ENCODE results near the gene GBX1.

GBX1 gene

DNA sequence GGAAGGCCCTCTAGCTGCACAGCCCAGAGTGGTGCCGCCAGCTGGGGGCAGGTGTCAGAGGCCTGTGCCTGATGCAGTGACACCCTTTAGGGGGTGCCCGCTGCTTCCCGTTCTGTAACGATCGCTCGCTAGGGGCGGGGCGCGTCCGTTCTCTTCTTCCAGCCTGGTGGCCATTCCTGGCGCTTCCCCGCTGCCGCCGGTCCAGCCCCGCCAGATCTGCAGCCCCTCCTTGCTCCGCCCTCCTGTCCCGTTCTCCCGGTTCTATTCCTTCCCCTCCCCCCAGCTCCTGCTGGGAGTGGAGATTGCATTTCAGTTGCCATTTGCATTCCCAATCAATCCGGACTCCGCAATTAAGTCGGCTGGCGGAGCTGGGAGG is 42.0 kb downstream of the GBX1 start:
- DNase-seq, result no peak

DNA sequence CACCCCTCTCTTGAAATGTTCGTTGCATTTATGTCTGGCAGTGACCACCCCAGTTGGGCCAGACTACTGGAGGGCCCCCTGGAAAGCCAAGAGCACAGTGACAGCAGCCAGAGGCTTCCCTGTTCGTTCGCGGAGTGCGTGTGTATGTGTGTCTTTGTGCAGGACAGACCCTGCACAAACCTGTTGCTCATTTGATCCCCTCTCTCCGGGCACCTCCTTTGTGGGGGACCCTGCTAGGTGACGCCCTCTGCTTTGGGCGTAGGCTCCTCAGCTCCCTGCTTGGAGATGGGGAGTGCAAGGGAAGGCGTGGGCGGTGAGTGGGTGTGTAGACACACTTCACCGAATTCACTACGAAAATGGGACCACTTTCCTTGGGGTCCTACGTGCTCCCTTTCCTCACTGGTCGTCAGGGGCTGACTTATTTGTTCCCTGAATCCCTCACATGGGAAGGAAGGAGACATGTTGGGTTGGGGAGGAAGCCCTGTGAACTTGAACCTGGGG is 42.5 kb downstream of the GBX1 start:
- no peak for DNase-seq

DNA sequence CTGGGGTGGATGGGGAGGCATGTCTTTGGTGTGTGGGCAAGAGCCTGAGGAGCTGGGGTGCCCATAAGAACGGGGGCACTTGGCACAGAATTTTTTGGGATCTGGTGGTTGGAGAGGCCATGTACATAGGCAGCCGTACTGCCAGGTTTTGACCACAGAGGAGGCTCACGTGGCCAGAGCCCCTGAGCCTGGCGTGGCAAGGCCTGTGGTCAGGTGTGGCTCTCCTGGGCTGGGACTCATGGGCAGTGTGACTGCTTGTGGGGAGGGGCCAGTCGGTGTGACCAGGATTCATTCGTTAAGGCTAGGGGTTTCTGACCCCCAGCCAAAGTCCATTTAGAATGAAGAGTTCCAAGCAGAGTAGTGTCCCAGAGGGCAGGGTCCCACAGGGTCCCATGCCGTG is 43.0 kb downstream of the GBX1 start:
- DNase-seq, result no peak

DNA sequence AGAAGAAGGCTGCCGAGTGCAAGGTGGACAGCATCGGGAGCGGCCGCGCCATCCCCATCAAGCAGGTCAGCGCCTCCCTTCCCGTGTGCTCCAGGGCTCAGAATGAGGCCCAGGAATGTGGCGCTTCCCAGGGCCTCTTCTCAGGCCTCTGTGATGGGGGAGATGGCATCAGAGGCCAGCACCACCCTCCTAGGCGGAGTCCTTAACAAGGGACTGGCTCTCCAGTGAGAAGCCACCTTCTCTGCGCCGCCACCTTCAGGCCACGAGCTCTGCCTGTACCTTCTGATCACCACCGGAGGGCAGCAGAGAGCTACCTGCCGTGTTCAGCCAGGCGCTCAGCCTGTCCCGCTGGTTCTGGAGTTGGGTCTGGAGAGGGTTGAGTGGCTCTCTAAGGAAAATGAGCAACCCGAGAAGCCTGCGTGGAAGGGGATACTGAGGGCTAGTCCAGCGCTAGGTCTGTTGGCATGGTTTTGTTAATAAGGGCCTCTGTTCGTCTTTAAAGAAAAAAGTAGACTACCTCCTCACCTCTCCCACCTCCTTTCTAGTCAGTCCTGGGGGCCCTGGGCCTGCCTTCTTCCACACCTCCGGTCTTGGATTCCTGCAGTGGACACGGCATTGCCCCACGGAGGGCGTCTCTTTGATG is 43.6 kb downstream of the GBX1 start:
- peak; percentile 19 for DNase-seq

DNA sequence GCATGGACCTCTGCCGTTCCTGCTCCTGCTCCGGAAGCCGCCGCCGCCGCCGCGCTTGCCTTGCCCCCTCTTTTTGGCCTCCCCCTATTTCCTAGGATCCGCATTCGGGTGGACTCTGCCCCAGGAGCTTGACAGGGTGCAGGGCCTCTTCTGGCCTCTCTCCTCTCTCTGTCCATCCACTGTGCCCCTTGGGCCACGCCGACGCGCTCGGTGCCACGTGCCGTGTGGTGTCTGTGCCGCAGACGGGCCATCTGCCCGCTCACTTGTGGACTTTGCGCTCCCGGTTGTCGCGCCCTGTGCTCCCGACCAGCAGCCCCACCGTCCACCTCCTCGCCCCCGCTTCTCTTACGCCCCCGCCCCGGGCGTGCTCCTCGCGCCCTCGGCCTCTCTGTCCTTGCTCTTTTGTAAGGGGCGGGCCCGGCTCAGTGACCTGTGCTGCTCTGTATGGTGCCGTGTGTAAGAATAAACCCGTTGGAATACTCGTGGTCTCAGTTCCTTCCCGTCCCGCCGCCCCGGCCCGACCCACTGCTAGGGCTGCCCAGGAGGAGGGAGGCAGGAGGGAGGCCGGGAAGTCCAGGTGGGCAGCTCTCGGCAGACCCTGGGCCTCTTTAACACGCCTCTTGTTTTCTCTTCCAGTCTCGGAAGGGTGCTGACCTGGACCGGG is 44.2 kb downstream of the GBX1 start:
- DNase-seq, result no peak

DNA sequence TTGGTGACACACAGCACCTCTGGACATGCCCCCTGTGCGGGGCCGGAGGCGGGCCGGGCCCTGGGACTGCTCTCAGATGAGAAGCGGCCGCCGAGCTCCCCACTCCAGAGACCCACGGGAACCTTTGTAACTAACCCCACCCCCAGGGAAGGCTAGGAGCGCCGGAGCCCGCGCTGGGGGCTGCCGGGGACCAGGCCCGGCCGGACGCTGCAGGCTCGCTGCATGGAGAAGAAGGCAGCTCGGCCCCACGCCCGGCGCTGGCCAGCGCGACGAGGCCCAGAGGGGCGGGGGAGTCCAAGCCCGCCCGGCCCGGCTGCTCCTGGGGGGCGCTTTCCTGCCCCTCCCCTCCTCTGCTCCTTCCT is 44.7 kb downstream of the GBX1 start:
- no peak for DNase-seq

DNA sequence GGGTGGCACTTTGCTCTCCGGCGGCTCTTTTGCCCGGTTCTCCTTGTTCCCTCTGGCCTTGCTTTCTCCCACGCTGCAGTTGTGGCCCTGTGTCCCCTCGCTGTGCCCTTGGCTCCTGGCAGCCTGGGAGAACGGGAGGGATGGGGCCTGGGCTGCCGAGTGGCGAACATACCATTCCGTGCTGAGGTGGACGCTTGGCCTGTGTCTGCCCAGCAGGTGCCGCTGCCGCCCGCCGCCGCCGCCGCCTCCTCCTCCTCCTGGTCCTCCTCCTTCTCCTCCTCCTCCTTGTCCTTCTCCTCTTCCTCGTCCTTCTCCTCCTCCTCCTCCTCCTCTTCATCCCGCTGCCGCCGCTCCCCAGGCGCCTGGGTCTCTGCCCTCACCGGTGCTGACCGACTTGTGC is 45.2 kb downstream of the GBX1 start:
- DNase-seq, result no peak

DNA sequence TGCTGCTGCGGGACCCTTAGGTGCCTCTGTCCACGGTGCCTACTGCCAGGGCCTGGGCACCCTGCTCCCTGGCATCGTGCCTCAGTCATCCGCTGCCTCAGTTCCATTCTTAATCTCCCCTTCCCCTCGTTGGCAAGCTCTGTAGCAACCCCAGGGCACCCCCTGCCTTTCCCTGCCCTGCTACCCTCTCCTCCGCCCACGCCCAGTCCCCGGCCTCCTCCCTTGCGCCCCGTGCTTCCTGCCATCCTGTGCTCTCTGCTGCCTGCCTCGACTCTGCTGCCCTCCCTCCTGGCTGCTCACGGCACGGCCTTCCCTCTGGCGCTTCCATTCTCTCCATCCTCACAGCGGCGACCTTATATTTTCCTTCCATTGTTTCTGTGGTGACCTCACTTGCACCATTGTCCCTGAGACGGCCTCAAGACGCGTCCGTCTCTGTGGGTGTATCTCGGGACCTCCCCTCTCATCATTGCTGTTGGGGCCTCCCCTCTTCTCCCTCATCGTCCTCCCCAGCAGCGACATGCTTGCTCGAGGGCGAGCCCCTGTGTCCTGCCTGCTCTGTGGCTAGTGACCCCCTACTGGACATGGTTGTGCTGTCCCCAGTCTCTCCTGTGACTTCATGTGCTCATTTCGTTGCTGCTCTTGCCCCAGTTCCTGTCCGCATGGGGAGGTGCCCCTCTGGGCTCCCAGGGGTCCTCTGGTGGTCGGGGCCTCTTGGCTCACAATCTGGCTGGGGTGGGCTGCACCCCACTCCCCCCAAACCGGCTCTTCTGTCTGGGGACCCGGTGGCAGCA is 45.9 kb downstream of the GBX1 start:
- DNase-seq, result no peak

DNA sequence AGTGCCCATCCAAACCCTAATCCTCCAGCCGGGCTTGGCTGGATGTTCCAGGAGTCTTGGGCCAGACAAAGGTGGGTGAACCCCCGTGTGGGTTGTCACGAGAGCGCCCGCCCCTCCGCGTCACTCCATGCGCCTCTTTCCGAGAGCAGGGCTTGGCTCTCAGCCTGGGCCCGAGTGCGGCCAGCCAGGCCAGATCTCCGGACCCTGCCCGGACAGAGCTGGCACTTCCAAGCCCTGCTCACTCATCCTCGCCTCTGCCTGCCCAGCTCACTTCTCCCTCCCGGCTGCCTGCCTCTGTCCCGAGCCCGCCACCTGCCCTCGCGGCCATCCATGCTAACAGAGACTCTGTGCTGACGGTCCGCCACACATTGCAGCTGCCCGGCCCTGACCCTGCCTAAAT is 46.6 kb downstream of the GBX1 start:
- DNase-seq, result no peak

DNA sequence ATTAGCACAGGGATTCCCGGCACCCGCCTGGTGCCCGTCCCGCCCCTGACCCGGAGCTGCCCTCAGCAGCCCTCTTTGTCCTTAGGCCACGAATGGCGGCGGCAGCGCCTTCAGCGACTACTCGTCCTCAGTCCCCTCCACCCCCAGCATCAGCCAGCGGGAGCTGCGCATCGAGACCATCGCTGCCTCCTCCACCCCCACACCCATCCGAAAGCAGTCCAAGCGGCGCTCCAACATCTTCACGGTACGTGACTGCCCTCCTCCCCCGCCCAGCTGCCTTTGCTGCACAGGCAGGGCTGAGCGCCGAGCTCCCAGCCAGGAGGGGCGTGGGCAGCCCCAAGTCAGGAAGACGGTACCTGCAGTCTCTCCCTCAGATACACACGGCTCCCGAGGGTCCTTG is 47.6 kb downstream of the GBX1 start:
- DNase-seq, result no peak

DNA sequence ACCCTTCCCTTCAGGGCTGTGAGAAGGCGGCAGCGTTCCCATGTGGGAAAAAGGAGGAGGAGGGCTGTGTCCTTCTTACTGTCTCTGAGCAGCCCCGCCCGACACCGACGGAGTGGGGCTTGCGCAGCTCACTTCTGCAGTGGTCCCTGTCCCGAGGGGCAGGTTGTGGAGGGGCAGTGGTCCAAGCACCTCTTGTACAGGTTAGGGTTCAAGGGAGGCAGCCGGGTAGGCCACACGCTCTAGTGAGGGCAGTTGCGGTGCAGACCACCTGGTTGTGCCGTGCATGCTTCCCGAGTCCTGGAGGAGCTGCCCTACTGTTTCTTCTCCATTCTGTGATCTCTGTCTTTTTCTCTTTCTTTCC is 48.5 kb downstream of the GBX1 start:
- DNase-seq, result no peak

DNA sequence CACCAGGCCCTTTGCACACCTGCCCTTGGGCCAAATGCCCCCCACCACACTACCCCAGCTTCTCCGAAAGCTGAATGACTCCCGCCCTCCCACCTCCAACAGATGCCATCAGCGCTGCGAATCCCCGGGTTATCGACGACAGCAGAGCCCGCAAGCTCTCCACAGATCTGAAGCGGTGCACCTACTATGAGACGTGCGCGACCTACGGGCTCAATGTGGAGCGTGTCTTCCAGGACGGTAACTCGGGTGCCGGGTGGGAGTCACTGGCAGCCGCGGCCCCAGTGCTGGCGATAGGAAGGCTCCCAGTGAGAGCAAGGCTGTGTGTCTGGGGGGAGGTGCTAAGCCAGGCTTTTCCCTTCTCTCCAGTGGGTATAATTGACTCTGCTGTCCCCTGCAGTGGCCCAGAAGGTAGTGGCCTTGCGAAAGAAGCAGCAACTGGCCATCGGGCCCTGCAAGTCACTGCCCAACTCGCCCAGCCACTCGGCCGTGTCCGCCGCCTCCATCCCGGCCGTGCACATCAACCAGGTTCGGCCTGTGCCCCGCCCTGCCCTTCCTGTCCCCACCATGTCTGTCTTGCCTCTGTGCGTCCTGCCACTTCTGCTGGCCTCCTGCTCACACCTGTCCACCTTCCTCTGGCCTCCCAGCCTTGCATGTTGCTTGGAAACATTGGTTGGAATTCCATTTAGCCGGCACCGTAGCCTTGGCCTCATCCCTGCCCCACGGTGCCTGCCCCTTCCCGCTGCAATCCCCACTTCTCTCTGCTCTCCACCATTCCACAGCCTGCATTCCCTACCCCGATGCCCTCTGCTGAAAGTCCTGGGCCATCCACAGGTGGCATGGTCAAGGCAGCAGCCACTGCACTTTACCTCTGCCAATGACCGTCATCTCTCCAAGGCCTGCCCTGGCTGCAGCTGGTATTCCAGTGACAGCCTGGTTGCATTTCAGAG is 49.1 kb downstream of the GBX1 start:
- no peak for DNase-seq

DNA sequence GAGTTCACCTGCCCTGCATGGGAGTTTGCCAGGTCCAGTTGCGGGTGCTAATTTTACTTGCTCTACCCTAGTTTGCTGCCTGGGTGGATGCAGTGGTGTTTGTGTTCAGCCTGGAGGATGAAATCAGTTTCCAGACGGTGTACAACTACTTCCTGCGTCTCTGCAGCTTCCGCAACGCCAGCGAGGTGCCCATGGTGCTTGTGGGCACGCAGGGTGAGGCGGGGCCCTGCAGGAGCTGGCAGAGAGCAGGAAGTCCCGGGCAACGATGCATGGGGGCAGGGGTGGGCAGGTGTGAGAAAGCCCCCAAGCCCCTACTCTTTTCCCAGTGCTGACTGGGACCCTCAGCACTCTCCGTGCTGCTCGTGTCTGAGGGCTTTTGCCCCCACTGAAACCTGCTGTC is 49.9 kb downstream of the GBX1 start:
- DNase-seq, result no peak

DNA sequence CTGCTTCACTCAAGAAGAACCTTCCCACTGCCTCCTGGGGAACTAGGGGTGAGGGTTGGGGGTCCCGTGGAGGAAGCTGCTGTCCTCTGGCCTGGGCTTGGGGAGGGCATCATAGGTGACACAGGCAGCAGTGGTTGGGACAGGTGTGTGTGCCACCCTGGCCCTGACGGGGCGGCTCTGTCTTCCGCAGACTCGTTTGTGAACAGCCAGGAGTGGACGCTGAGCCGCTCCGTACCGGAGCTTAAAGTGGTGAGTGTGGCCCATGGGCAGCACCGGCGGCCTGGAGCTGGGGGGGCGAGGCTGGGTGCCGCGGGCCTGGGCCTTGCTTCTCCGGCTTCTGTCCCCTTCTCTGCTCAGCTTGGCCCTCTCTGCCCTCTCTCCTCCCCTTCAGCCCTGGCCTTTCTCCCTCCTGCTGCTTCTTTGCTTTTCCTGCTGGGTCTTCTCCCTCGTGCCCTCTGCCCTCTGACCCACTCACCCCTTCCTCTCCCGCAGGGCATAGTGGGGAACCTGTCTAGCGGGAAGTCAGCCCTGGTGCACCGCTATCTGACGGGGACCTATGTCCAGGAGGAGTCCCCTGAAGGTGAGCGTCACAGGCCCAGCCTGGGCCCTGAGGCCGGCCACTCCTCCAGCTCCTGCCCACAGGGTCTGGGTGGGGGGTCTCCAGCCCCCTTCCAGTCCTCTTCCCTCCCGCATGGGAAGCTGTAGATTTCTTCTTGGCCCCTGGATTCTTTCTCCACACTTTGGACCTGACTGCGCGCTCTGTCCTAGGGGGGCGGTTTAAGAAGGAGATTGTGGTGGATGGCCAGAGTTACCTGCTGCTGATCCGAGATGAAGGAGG is 50.7 kb downstream of the GBX1 start:
- no peak for DNase-seq

DNA sequence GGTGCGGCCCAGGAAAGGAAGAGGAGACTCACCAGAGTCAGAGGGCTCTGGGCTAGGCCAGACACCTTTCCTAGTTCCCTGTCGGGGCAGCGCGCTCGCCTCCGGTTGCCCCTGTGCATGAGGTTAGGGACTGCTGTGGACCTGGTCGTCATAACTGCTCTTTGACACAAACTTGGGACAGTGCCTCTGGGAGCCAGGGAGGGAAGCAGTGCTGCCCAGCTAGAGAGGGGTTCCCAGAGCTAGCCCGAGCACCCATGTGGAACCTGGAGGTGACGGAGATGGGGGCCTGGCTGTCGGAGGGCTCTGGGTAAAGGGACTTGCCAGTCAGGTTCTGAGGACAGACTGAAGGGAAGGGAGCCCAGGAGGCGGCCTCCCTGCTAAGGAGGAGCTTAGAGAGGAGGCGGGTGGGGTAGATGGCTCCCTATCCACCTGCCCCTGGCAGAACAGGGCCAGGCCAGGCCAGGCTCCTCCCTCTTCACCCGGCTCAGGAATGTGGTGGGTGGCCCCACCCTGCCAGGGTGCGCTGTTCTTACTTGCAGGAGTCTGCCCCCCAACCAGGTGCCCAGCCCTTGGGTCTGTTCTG is 51.6 kb downstream of the GBX1 start:
- no peak for DNase-seq

DNA sequence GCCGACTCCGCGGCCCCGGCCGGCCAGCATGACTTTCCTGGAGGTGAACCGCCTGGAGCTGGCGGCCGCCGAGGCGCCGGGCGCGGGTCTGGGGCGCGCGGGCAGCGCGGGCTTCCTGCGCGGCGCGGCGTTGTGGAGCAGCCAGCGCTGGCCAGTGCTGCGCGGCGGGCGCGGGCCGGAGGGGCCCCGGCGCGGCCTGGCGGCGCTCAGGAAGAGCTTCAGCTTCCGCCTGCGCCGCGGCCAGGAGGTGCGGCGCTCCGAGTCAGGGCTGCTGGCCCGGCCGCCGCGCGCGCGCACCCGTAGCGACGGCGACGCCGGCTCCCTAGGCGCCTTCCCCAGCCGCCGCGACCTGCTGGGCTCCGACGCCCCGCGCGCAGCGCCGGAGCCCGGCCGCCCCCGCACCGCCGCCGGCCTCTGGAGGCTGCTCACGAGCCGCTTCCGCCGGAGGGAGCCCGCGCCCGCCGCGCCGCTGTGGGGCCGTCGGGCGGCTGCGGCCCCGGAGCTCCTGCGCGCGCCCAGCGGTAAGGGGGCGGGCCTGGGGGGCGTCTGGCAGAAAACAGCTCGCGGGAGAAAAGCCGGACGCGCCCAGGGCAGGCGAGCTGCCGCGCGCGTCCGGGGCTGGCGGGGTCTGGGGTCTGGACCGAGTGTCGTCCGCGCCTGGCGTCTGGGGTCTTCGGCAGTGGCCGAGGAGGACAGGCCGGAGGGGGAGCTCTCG is 52.2 kb downstream of the GBX1 start:
- DNase-seq, result no peak

DNA sequence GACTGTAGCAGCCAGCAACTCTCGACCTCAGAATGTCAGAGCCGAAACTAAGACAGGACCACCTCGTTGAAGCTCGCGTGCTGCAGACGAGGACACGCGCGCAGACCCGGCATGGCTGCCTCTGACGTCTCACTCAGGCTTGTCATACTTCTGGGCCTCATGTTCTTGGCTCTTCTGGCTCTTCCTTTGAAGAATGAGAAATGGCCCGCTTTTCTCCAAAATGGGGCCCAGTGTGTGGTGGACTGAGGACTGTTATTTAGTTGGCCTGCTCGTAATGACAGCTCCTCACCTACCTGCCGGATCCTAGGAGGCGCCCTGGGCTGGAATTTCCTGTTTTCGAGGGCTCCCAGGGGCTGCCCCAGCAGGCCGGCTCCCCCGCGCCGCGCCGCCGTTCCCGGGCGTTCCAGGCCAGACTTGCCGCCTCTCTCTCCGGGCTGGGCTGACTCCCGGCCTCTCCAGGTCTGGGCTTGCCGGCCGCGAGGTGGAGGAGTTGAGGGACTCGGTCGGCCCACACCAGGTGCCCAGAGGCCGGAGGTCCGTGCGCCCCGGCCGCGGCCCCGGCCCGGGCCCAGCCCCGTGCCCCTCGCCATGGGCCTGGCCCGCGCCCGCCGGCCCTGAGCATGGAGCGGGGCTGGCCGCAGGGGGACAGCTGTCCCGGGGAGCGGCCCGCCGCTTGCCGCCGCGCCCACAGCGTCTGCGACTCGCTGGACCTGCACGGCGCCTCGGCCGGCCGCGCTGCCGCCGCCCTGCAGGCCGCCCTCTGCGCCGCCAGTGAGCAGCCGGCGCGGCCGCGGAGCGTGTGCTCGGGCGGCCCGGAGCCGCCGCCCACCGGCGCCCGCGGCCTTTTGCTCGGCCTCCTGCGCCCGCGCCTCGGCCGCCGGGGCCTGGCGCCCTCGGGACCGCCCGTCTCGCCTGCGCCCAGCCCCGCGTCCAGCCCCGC is 53.1 kb downstream of the GBX1 start:
- DNase-seq, result no peak

DNA sequence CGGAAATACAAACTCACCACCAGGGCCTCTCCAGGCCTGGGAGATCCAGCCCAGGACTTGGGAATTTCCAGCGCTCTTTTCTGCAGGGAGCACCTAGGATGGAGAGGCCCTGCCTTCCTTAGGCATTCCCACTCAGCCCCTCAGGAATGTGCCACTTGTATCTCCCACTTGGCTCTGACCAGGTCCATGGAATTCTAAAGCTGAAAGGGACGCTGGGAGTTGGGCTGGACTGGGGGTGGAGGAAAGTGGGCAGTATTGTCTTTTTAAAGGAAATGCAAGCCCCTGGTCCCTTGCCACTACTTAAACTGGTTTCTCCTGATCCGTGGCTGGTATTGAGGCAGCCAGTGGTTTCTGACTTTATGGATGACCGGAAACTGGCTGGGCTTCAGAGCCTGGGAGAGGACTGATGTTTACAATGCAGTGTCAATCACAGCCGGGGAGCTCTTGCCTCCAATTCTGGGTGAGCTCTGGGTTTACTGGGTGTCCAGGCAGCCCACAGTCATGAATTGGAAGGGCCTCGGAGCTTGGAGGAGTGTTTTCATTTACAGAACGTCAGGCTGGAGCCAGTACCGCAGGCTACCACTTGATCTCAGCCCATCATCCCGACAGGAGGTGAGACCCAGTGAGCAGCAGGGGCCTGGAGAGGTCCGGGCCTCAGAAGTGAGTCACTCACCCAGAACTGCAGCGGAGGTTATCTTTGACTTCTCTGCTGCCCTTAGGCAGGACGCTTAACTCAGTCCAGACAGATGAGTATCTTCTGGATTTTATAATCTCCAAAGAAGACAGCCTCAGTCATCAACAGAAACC is 53.9 kb downstream of the GBX1 start:
- DNase-seq, result no peak

Measured in KG1 (cell line).